HG02885 (cell line): Measurements from ENCODE around the gene OSBP2.

ENCODE experiments used
- ATAC-seq: cut with Tn5 transposase; IDR thresholded peaks from one replicate; pipeline ENCODE4 v1.9.1; 2021; ENCODE audit warnings: mild to moderate bottlenecking; ENCODE audit not compliant: unreplicated experiment, poor library complexity

OSBP2 gene

DNA sequence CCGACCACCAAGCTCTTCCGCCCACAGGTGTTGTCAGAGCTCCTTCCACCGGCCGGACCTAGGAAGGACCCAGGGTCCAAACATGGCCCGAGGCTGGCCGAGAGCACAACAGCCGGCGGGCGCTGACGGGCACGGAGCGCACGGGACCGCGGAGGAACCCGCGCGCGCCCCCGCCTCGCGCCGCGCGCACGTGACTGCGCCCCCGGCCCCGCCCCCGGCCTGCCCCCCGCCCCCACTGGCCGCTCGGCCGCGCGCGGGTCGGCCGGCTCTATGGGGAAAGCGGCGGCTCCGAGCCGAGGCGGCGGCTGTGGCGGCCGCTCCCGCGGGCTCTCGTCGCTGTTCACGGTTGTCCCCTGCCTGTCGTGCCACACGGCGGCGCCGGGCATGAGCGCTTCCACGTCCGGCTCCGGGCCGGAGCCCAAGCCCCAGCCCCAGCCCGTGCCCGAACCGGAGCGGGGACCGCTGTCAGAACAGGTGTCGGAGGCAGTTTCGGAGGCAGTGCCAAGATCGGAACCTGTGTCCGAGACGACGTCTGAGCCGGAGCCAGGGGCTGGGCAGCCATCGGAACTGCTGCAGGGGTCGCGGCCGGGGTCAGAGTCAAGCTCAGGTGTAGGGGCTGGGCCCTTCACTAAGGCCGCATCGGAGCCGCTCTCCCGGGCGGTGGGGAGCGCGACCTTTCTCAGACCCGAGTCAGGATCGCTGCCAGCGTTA lies at the start of gene OSBP2:
Gene OSBP2 (plus strand): TSS at position 235 of the 711 bp plus-strand sequence. CDS start 36 bp downstream, at position 271.
- no peak for ATAC-seq

GRCh38 chr22:30646518-30647160 lies 48.0 kb upstream of the OSBP2 start:
- ATAC-seq = no peak

DNA sequence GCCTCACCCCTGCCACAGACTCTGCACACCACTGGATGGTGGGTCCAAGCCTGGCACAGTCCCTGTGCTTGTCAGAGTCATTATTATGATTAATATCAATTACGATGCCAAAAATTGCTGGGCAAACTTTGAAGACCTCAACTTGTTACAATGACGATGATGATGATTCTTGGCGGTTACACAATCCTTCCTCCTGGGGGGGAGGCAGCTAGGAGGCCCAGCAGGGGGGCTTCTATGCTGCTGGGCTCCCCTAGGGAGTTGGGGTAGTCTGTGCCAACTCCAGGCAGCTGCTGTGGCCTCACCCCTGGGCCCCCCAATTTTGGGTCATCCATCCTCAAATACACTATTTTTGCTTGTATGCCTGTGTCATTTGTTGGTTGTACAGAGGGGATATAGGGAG lies 47.1 kb upstream of the OSBP2 start:
- no peak for ATAC-seq

GRCh38 chr22:30648825-30649224 lies 45.8 kb upstream of the OSBP2 start:
- ATAC-seq = no peak

DNA sequence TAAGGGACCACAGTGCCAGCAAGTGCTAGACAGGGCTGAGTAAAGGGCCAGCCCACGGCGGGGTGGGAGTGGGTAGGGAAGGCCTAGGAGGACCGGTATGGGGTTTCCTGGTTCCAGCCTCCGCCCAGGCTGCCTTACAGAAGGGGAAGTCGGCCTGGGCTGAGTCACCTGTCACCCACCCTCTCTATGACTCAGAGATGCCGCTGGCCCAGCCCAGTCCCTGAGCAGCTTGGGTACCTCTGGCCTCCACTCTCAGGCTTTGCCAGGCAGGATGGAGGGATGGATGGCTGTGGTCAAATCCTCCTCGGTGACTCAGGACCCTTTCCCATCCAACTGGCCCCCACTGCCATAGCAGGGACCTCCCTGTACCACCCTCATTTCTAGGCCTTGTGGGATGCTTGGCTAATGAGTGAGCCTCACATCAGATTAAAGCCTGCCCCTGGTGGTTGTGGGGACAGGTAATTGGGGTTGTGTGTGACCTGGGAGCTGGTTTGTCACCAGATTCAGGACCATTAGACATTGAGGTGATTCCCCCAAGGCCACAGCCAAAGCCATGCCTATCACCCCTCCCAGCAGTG lies 45.2 kb upstream of the OSBP2 start:
- peak; percentile 68 for ATAC-seq

GRCh38 chr22:30650508-30651116 lies 44.1 kb upstream of the OSBP2 start:
- ATAC-seq = no peak

DNA sequence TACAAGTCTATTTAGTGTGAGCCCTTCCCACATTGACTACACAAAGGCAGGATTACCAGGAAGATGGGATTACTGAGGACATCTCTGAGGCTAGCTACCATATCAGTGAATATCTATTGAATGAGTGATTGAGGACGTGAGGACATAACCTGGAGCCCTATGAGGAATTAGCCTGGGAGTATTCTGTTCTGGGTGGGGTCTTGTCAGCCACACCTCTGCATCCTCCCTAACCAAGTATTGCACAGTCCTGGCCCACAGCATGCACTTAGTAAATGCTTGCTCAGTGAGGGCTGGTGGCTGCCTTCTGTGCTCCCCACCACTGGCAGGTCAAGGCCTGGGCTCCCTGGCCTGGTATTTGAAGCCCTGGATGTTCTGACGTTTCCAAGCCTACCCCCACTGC lies 41.8 kb upstream of the OSBP2 start:
- ATAC-seq = no peak

DNA sequence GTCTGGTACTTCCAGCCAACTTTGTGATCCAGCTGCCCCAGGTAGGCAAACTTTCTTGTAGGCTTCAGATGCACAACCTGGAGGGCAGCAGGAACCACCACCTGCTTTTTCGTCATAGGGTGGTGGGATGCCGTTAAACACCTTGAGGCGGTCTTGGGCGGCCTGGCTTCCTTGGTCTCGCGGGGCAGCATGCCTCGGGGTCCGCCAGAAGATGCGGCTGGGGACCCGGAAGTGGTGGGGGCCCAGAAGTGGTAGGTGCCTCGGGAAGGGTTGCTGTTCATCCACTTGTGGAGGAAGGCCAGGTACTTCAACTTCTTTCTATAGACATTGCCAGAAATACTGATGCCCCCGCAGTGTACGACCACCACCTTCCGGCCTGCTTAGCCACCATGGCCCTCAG lies 40.3 kb upstream of the OSBP2 start:
- no peak for ATAC-seq

GRCh38 chr22:30655532-30655931 lies 39.1 kb upstream of the OSBP2 start:
- ATAC-seq = no peak

GRCh38 chr22:30662040-30662439 lies 32.6 kb upstream of the OSBP2 start:
- no peak for ATAC-seq

DNA sequence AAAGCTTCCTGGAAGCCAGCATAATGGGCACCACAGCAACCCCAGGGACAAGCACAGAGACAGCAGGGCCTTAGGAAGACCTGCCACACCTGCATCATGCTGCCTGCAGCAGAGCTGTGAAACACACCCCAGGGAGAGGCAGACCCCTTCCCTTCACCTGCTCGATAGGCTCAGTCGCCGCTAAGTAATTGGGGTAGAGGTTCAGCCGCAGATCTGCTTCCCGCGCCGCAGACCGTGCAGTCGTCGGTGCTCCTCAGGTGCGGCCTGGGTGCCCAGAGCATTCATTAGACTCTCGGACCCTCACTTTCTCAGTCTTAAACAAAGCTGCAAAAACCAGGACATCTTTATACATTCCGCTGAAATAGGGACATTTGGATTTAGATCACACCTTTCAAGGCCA lies 29.9 kb upstream of the OSBP2 start:
- ATAC-seq = no peak

DNA sequence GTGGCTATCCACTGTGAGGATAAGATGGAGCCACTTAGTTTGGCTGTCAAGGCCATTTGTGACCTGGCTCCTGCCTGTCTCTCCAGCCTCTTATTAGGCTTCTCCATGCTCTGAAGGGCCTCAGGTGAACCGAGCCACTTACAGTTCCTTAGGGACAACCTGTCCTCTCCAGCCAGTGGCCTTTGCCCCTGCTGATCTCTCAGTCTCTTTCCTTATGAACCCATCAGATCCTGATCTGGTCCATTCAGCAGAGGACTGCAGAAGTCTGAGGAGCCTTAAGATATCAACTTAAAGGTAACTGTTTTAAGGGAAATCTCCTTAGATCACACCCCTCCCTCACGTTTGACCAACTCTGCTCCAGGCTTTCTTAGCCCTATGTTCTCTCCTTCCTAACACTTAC lies 29.4 kb upstream of the OSBP2 start:
- ATAC-seq = no peak

DNA sequence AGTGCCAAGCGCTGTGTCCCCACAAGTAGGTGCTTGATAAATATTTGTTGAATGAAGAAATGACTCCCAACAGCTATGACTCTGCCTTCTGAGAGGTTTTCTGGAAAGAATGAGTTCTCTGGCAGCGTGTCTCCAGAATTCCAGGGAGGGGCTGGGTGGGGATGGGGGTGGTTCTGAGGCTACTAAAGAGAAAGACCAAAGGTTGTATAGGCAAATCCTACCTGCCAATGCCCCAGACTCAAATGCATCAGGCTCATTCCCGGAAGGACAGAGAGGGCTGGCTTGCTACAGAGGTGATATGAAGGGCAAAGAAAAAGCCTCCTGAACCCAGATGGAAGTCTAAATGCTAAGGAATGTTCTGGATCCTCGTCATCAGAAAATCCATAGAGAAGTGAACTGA lies 28.9 kb upstream of the OSBP2 start:
- no peak for ATAC-seq

DNA sequence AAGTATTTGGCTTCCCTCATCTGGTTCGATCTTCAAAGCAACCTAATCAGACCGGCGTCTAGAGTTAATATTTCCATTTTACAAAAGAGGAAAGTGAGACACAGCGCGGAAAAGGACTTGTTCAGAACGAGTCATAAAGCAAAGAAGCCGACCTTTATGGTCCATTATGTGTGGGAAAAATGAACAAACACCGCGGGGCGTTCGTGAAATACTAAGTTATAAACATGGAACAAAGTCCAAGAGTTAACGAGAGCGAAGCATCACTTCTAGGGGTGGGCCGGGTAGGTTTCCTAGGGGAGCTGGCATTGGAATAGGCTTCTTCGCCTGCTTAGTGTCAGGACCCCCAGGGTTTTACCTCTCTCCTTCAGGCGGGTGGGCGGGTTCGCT lies 27.6 kb upstream of the OSBP2 start:
- ATAC-seq = peak; percentile 11

DNA sequence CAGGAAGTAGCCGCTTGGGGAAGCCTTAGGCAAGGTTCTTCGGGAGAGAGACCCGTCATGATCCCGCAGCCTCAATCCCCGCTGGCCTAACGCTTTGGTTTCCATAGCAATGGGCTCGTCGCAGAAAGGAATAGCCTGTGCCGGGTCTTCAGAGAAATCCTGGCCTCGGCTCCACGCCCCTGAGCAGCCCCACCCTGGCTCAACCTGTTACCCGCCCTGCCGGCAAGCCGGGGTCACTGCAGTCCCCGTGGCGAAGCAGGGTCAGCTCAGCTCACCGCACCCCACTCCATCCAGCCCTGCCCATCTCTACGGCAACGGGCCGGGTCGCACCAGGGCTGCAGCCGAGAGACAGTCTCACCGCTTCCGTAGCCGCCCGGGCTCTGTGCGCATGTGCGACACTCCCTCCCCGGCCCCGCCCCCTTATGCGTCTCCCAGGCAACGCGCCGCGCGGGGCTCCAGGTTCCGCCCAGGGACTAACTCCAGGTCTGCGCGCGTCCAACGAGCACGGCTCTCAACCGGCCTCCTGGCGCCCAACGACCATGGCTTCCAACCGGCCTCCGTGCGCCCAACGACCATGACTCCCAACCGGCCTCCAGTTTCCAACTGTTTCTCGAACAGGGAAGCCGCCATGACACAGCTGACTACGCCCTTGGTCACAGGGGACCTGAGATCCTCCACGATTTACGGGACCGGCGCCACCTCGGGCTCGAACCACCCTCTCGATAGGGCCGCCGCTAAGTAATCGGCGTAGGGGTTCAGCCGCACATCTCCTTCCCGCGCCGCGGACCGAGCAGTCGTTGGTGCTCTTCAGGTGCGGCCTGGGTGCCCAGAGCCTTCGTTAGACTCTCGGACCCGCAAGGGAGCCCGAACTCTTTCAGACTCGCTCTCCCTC lies 26.9 kb upstream of the OSBP2 start, which contains the start of gene DUSP18:
Gene DUSP18 (minus strand): TSS at position 382 of the 892 bp plus-strand sequence. CDS start 3,872 bp downstream, outside the sequence.
- ATAC-seq = peak; percentile 91

GRCh38 chr22:30668386-30668710 lies 26.3 kb upstream of the OSBP2 start:
- no peak for ATAC-seq

DNA sequence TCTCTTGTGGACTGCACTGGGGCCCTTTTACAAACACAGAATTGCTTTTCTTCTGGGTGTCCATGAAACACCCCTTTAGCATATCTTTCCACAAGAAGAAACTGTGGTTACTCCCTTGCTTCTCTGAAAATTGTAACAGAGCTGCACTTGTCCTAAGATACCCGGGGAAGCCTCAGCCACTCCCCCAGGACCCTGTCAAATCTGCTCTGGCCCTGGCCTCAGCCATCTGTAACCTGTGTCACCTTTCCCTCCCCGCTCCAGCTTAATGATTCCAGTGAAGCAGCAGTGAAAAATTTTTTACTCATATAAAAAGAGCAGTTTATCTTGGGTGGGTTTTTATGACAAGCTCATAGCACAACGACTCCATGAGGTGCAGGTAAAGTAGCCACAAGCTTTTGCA lies 23.6 kb upstream of the OSBP2 start:
- ATAC-seq = no peak

GRCh38 chr22:30673136-30673535 lies 21.5 kb upstream of the OSBP2 start:
- no peak for ATAC-seq

GRCh38 chr22:30674482-30674881 lies 20.2 kb upstream of the OSBP2 start:
- ATAC-seq = no peak

- ATAC-seq = no peak
Observed at GRCh38 chr22:30675436-30675835, 19.2 kb upstream of the OSBP2 start.
